IMR-90 (cell line): ENCODE results near the gene PLXNA3. TPM values are rescaled to one million over a fixed set of nuclear protein-coding genes. Genes with fewer than 3 reads are reported as not detected.

Experiments
- ATAC-seq: fragments of 200-7000 bp; cut with Tn5 transposase; 2 replicates; pipeline ENCODE4 v1.9.1; 2020; ENCODE audit warnings: low read depth, mild to moderate bottlenecking, moderate library complexity
- BruUV-seq: library from RNA; stranded (reverse); fragments of 400-500 nt; replicated peaks from 2 replicates; lab custom pipeline; 2021; lab: Mats Ljungman, UMichigan
- CTCF ChIA-PET: fragments of 300-600 bp; formaldehyde crosslinking; extraction: SDS; loops from one replicate; lab custom pipeline; 2021; ENCODE audit warnings: antibody characterized with exemption; lab: Yijun Ruan, JAX
- POLR2A ChIA-PET: fragments of 300-600 bp; sonication (Branson Sonifier 250); formaldehyde crosslinking; loops from one replicate; lab custom pipeline; 2022; ENCODE audit warnings: antibody characterized with exemption; ENCODE audit not compliant: unreplicated experiment; lab: Charles Lee
- DNase-seq: peaks from one replicate; pipeline ENCODE4 v3.0.0; 2013
- H2AFZ ChIP-seq: replicated peaks from 2 replicates; pipeline ENCODE3; 2013; ENCODE audit warnings: low read length, mild to moderate bottlenecking; ENCODE audit not compliant: poor library complexity
- H2AK5ac ChIP-seq: 2 replicates; pipeline ENCODE4 v1.6.1; 2013; ENCODE audit warnings: low read depth, low read length, inconsistent platforms
- H2AK9ac ChIP-seq: replicated peaks from 2 replicates; pipeline ENCODE3; 2013; ENCODE audit warnings: mild to moderate bottlenecking, low read depth, low read length, moderate library complexity; ENCODE audit not compliant: poor library complexity
- H2BK120ac ChIP-seq: 2 replicates; pipeline ENCODE4 v1.6.1; 2013; ENCODE audit warnings: low read depth, low read length, inconsistent platforms
- H2BK15ac ChIP-seq: 3 replicates; pipeline ENCODE4 v1.6.1; 2013; ENCODE audit warnings: low read depth, low read length, inconsistent platforms
- H2BK20ac ChIP-seq: 2 replicates; pipeline ENCODE4 v1.6.1; 2013; ENCODE audit warnings: low read depth, mild to moderate bottlenecking, inconsistent platforms, low read length, moderate library complexity
- H2BK5ac ChIP-seq: 2 replicates; pipeline ENCODE4 v1.6.1; 2013; ENCODE audit warnings: mild to moderate bottlenecking, low read depth, low read length, inconsistent platforms; ENCODE audit not compliant: poor library complexity, severe bottlenecking
- H3K14ac ChIP-seq: replicated peaks from 2 replicates; pipeline ENCODE4 v1.6.1; 2013; ENCODE audit warnings: low read depth, low read length, inconsistent platforms
- H3K18ac ChIP-seq: 2 replicates; pipeline ENCODE4 v1.6.1; 2013; ENCODE audit warnings: low read depth, low read length, control low read depth
- H3K23ac ChIP-seq: 2 replicates; pipeline ENCODE4 v1.6.1; 2013; ENCODE audit warnings: low read depth, low read length, inconsistent platforms
- H3K27ac ChIP-seq: 2 replicates; pipeline ENCODE4 v1.5.1; 2013; ENCODE audit warnings: mild to moderate bottlenecking, control low read depth, low read length; ENCODE audit not compliant: insufficient read depth
- H3K27me3 ChIP-seq: 2 replicates; pipeline ENCODE4 v1.6.1; 2013; ENCODE audit warnings: low read length; ENCODE audit not compliant: control insufficient read depth, insufficient read depth
- H3K36me3 ChIP-seq: 2 replicates; pipeline ENCODE4 v1.6.1; 2013; ENCODE audit warnings: low read length, mixed read lengths; ENCODE audit not compliant: control insufficient read depth, insufficient read depth
- H3K4ac ChIP-seq: 2 replicates; pipeline ENCODE4 v1.6.1; 2013; ENCODE audit warnings: low read depth, low read length, inconsistent platforms
- H3K4me1 ChIP-seq: 2 replicates; pipeline ENCODE4 v1.6.1; 2013; ENCODE audit warnings: low read length, mixed read lengths; ENCODE audit not compliant: control insufficient read depth, insufficient read depth
- H3K4me2 ChIP-seq: 2 replicates; pipeline ENCODE4 v1.6.1; 2013; ENCODE audit warnings: low read depth, mild to moderate bottlenecking, control low read depth, low read length, moderate library complexity
- H3K4me3 ChIP-seq: 2 replicates; pipeline ENCODE4 v1.5.1; 2013; ENCODE audit warnings: low read depth, mild to moderate bottlenecking, control low read depth, low read length, moderate library complexity; ENCODE audit not compliant: insufficient read depth
- H3K56ac ChIP-seq: 2 replicates; pipeline ENCODE4 v1.6.1; 2013; ENCODE audit warnings: low read length, inconsistent platforms; ENCODE audit not compliant: insufficient read depth; ENCODE audit errors: extremely low read depth
- H3K79me1 ChIP-seq, 2 experiments: 2 replicates each; pipeline ENCODE4 v1.6.1; 2013; ENCODE audit warnings: low read length in 2 of 2, inconsistent platforms in 1 of 2, low read depth in 1 of 2
- H3K9ac ChIP-seq: 2 replicates; pipeline ENCODE4 v1.6.1; 2013; ENCODE audit warnings: low read depth, low read length, control low read depth
- H3K9me1 ChIP-seq: 2 replicates; pipeline ENCODE4 v1.6.1; 2013; ENCODE audit warnings: low read length, inconsistent platforms; ENCODE audit not compliant: insufficient read depth
- H3K9me3 ChIP-seq: 2 replicates; pipeline ENCODE4 v1.6.1; 2013; ENCODE audit warnings: low read length; ENCODE audit not compliant: control insufficient read depth, insufficient read depth
- H4K20me1 ChIP-seq: 2 replicates; pipeline ENCODE4 v1.6.1; 2013; ENCODE audit warnings: low read length, inconsistent platforms; ENCODE audit not compliant: insufficient read depth
- H4K5ac ChIP-seq: 2 replicates; pipeline ENCODE4 v1.6.1; 2013; ENCODE audit warnings: mild to moderate bottlenecking, low read depth, low read length, control low read depth
- H4K8ac ChIP-seq, 2 experiments: 2 replicates each; pipeline ENCODE4 v1.6.1; 2013; ENCODE audit warnings: low read depth in 2 of 2, low read length in 2 of 2, control low read depth in 1 of 2, inconsistent platforms in 1 of 2
- H4K91ac ChIP-seq: 2 replicates; pipeline ENCODE4 v1.6.1; 2013; ENCODE audit warnings: low read depth, low read length, inconsistent platforms; ENCODE audit not compliant: insufficient read depth
- BHLHE40 ChIP-seq: fragments of 150-350 bp; IDR thresholded peaks from 2 replicates; pipeline ENCODE4 v1.6.1; 2016; ENCODE audit warnings: mild to moderate bottlenecking, low read depth, low read length
- CEBPB ChIP-seq: IDR thresholded peaks from 2 replicates; pipeline ENCODE4 v1.6.1; 2012; ENCODE audit warnings: low read depth, low read length, improper control_type of control experiment
- FOS ChIP-seq: fragments of 150-350 bp; IDR thresholded peaks from 2 replicates; pipeline ENCODE4 v1.6.1; 2016; ENCODE audit warnings: low read depth, low read length
- MAFK ChIP-seq: IDR thresholded peaks from 2 replicates; pipeline ENCODE4 v1.6.1; 2012; ENCODE audit warnings: low read depth, low read length, improper control_type of control experiment
- MAZ ChIP-seq: IDR thresholded peaks from 2 replicates; pipeline ENCODE4 v1.6.1; 2012; ENCODE audit warnings: low read depth, mild to moderate bottlenecking, low read length, improper control_type of control experiment, moderate library complexity, borderline replicate concordance
- MXI1 ChIP-seq: IDR thresholded peaks from 2 replicates; pipeline ENCODE4 v1.6.1; 2012; ENCODE audit warnings: low read depth, mild to moderate bottlenecking, low read length, moderate library complexity, borderline replicate concordance
- NFE2L2 ChIP-seq: fragments of 150-350 bp; IDR thresholded peaks from 2 replicates; pipeline ENCODE4 v1.6.1; 2016; ENCODE audit warnings: low read depth, mild to moderate bottlenecking, low read length
- POLR2A ChIP-seq: IDR thresholded peaks from 2 replicates; pipeline ENCODE4 v1.6.1; 2012; ENCODE audit warnings: mild to moderate bottlenecking, low read depth, low read length
- RAD21 ChIP-seq: IDR thresholded peaks from 2 replicates; pipeline ENCODE4 v1.6.1; 2012; ENCODE audit warnings: low read length, improper control_type of control experiment
- RCOR1 ChIP-seq: IDR thresholded peaks from 2 replicates; pipeline ENCODE4 v1.6.1; 2012; ENCODE audit warnings: mild to moderate bottlenecking, low read length, improper control_type of control experiment; ENCODE audit not compliant: insufficient replicate concordance
- RFX5 ChIP-seq: IDR thresholded peaks from 2 replicates; pipeline ENCODE4 v1.8.0; 2012; ENCODE audit warnings: low read depth, mild to moderate bottlenecking, low read length, moderate library complexity
- SMC3 ChIP-seq: fragments of 150-350 bp; IDR thresholded peaks from 2 replicates; pipeline ENCODE4 v1.6.1; 2016; ENCODE audit warnings: low read depth, mild to moderate bottlenecking, antibody characterized with exemption, low read length, moderate library complexity
- WGBS, 2 experiments: methylation state at CpG; one replicate each; pipeline versions ENCODE4 v1.1.5 to v1.1.7; 2013; ENCODE audit warnings: missing lambda C conversion rate in 2 of 2; ENCODE audit not compliant: insufficient read length in 1 of 2; ENCODE audit errors: extremely low coverage in 2 of 2; 5-methylcytosine and 5-hydroxymethylcytosine counted together
- dilution Hi-C: fragments of 300-500 bp; cut with HindIII; formaldehyde crosslinking; loops from one replicate; pipeline ENCODE4 v1.14.3; 2018; ENCODE audit warnings: low sequenced_read_pairs; ENCODE audit not compliant: unreplicated experiment
- in situ Hi-C: fragments of 300-500 bp; cut with MboI; formaldehyde crosslinking; loops from 3 replicates; pipeline ENCODE4 v1.14.3; 2019; ENCODE audit warnings: low sequenced_read_pairs, inconsistent platforms, mixed read lengths
- intact Hi-C: fragments of 100-400 bp; cut with micrococcal nuclease; formaldehyde crosslinking; loops from 2 replicates; pipeline ENCODE4 v1.10.0; 2022
- polyA plus RNA-seq, 3 experiments: library from polyadenylated mRNA; depleted of rRNA; stranded (reverse); fragments of >200 nt; gene quantifications; 2 replicates each; pipeline ENCODE4 v1.2.3, GENCODE V29; 2012; ENCODE audit warnings: low replicate concordance in 1 of 3
- total RNA-seq: library from RNA; depleted of rRNA; stranded (reverse); fragments of >200 nt; gene quantifications from 2 replicates; pipeline ENCODE4 v1.2.3, GENCODE V29; 2012
- TF ChIP-seq, protein P1 (sequence below): conservative IDR thresholded peaks from 2 replicates; pipeline ENCODE4 v1.5.1; 2012; ENCODE audit warnings: mild to moderate bottlenecking, low read depth, low read length, improper control_type of control experiment
- TF ChIP-seq, protein P2 (sequence below): fragments of 150-350 bp; IDR thresholded peaks from 2 replicates; pipeline ENCODE4 v1.6.1; 2017; ENCODE audit warnings: mild to moderate bottlenecking, antibody characterized with exemption, low read length, low read depth
- TF ChIP-seq, protein P3 (sequence below): fragments of 150-350 bp; IDR thresholded peaks from 2 replicates; pipeline ENCODE4 v1.6.1; 2016; ENCODE audit warnings: low read depth, mild to moderate bottlenecking, low read length, moderate library complexity, borderline replicate concordance

Gene PLXNA3
- total and polyA plus RNA-seq, 2 of the 4 experiments (the other 2 are of a cell fraction) = 4.3 to 111 TPM

DNA sequence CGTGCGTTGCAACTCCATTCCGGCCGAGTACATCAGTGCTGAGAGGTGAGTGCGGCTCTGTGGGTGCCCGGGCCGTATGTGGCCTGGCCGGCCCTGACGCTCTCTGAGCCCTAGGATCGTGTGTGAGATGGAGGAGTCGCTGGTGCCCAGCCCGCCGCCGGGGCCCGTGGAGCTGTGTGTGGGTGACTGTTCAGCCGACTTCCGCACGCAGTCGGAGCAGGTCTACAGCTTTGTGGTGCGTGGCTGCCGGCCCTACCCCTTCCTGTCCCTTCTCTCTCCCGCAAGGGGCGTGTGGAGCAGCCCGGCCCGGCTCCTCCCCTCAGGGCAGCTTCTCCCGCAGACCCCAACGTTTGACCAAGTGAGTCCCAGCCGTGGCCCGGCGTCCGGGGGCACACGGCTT is 8.0 kb downstream of the PLXNA3 start:
- no peak overlapping the region for H4K5ac ChIP-seq
- H2BK15ac ChIP-seq = no peak overlapping the region
- no peak overlapping the region for H4K8ac ChIP-seq
- no peak overlapping the region for H2AK5ac ChIP-seq
- no peaks in the 10 kb centered on the region for H3K9me1 ChIP-seq
- H2AFZ ChIP-seq = no peak overlapping the region
- no peaks in the 10 kb centered on the region for H3K4me1 ChIP-seq
- ATAC-seq = no peak
- H4K91ac ChIP-seq = no peak overlapping the region
- no peak overlapping the region for H2BK20ac ChIP-seq
- H3K4me2 ChIP-seq = no peak overlapping the region
- TF ChIP-seq, protein P1, sequence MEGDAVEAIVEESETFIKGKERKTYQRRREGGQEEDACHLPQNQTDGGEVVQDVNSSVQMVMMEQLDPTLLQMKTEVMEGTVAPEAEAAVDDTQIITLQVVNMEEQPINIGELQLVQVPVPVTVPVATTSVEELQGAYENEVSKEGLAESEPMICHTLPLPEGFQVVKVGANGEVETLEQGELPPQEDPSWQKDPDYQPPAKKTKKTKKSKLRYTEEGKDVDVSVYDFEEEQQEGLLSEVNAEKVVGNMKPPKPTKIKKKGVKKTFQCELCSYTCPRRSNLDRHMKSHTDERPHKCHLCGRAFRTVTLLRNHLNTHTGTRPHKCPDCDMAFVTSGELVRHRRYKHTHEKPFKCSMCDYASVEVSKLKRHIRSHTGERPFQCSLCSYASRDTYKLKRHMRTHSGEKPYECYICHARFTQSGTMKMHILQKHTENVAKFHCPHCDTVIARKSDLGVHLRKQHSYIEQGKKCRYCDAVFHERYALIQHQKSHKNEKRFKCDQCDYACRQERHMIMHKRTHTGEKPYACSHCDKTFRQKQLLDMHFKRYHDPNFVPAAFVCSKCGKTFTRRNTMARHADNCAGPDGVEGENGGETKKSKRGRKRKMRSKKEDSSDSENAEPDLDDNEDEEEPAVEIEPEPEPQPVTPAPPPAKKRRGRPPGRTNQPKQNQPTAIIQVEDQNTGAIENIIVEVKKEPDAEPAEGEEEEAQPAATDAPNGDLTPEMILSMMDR = no peak
- TF ChIP-seq CEBPB (no peak), FOS (no peak), RCOR1 (no peak), MAFK (no peak), RFX5 (no peak), SMC3 (no peak), BHLHE40 (no peak), POLR2A (no peak), MXI1 (no peak), RAD21 (no peak), NFE2L2 (no peak), MAZ (no peak)
- TF ChIP-seq, protein P2, sequence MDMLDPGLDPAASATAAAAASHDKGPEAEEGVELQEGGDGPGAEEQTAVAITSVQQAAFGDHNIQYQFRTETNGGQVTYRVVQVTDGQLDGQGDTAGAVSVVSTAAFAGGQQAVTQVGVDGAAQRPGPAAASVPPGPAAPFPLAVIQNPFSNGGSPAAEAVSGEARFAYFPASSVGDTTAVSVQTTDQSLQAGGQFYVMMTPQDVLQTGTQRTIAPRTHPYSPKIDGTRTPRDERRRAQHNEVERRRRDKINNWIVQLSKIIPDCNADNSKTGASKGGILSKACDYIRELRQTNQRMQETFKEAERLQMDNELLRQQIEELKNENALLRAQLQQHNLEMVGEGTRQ = no peak
- TF ChIP-seq, protein P3, sequence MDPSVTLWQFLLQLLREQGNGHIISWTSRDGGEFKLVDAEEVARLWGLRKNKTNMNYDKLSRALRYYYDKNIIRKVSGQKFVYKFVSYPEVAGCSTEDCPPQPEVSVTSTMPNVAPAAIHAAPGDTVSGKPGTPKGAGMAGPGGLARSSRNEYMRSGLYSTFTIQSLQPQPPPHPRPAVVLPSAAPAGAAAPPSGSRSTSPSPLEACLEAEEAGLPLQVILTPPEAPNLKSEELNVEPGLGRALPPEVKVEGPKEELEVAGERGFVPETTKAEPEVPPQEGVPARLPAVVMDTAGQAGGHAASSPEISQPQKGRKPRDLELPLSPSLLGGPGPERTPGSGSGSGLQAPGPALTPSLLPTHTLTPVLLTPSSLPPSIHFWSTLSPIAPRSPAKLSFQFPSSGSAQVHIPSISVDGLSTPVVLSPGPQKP = no peak
- POLR2A ChIA-PET = no interaction called here
- dilution Hi-C loops = no loop called here
- H2BK5ac ChIP-seq = no peak overlapping the region
- H2AK9ac ChIP-seq = no peak overlapping the region
- H3K9me3 ChIP-seq = no peaks in the 10 kb centered on the region; the same call in 1 of the 2 replicates
- no peak for DNase-seq
- intact Hi-C loops = no loop called here
- H3K79me1 ChIP-seq = peaks cover 0 to 9% of the 10 kb centered on the region in 2 experiments; a peak in 2 of 4 replicates
- no peak overlapping the region for H3K56ac ChIP-seq
- in situ Hi-C loops = no loop called here
- CTCF ChIA-PET = no interaction called here
- H2BK120ac ChIP-seq = no peak overlapping the region
- WGBS, 2 experiments = 90% methylated on average over 5 of the region's 32 CpGs; no CpG with 5 or more reads in 1 of the 2 experiments
- peaks cover 81% of the 10 kb centered on the region for H3K36me3 ChIP-seq
- no peak overlapping the region for H3K4me3 ChIP-seq
- H3K18ac ChIP-seq = no peak overlapping the region
- H3K23ac ChIP-seq = no peak overlapping the region
- H4K20me1 ChIP-seq = peaks cover 19% of the 10 kb centered on the region
- H3K27ac ChIP-seq = no peak overlapping the region
- no peaks in the 10 kb centered on the region for H3K27me3 ChIP-seq
- no peak overlapping the region for H3K9ac ChIP-seq
- no TSS peak for BruUV-seq
- no peak overlapping the region for H3K14ac ChIP-seq
- no peak overlapping the region for H3K4ac ChIP-seq
